ENCODE results near the gene MCM9. TPM values are rescaled to one million over a fixed set of nuclear protein-coding genes. Genes with fewer than 3 reads are reported as not detected.
A peak's percentile ranks its signal among the peaks of the same experiment; 100 is the strongest.

Gene MCM9
- total and polyA plus RNA-seq, 2 donors (not counting 1 experiment from before 2014, with no cell fraction given), result 14.0 to 54.5 TPM

GRCh38 chr6:118787724-118788423 lies 147.1 kb downstream of the MCM9 start:
- H3K9me3 Mint-ChIP-seq (ENCODE audit: insufficient read depth), result no peaks in the 10 kb centered on the region
- intact Hi-C loops (cut with micrococcal nuclease), result no loop called here
- Histone ChIP-seq H2AFZ (ENCODE audit: insufficient read depth, low read depth, low read length, poor library complexity, severe bottlenecking) (peak overlapping the region; percentile 0), H3K4me1 (ENCODE audit: control insufficient read depth in 2 of 2, insufficient read depth in 2 of 2, low read length in 2 of 2) (peaks cover 7 to 12% of the 10 kb centered on the region in 2 donors), H3K27ac (ENCODE audit: low read length in 2 of 2) (no peak overlapping the region), H3K4me2 (replicated peaks; ENCODE audit: low read depth, low read length, poor library complexity, severe bottlenecking) (peak overlapping the region; percentile 23), H3K9me3 (ENCODE audit: control extremely low read depth in 1 of 3, control insufficient read depth in 2 of 3, insufficient read depth in 1 of 3, low read length in 2 of 3) (no peaks in the 10 kb centered on the region), H3K9ac (ENCODE audit: low read length) (no peak overlapping the region), H3K79me2 (ENCODE audit: control insufficient read depth, insufficient read depth, low read length) (no peaks in the 10 kb centered on the region), H4K20me1 (ENCODE audit: control insufficient read depth, insufficient read depth, low read length, poor library complexity, severe bottlenecking) (no peaks in the 10 kb centered on the region), H3K4me3 (ENCODE audit: control extremely low read depth in 1 of 5, extremely low read depth in 1 of 5, insufficient read depth in 1 of 5, low read depth in 2 of 5, low read length in 4 of 5) (no peak overlapping the region), H3K36me3 (replicated peaks in 1 of 2; ENCODE audit: control extremely low read depth in 1 of 2, control insufficient read depth in 1 of 2, extremely low read depth in 1 of 2, insufficient read depth in 2 of 2, low read length in 1 of 2) (no peaks in the 10 kb centered on the region), H3K27me3 (replicated peaks in 1 of 4; ENCODE audit: control extremely low read depth in 1 of 4, control insufficient read depth in 3 of 4, insufficient read depth in 4 of 4, low read length in 3 of 4) (no peaks in the 10 kb centered on the region)
- ChIA-PET CTCF (interaction anchor here (0.9 to 2.1 kb wide), 5 partner anchors 11 to 223 kb away, joined by 4 to 17 read pairs (median 6); no protein-coding TSS in a partner anchor), POLR2A (no interaction called here)
- H3K27ac Mint-ChIP-seq, result no peak overlapping the region
- peak overlapping the region; percentile 1 for H3K4me3 Mint-ChIP-seq
- H3K27me3 Mint-ChIP-seq, result no peaks in the 10 kb centered on the region
- ATAC-seq (ENCODE audit: low read depth), result no peak
- WGBS (ENCODE audit: insufficient coverage), result 88% methylated on average over 6 of the region's 6 CpGs
- H3K4me1 Mint-ChIP-seq, result peaks cover 15% of the 10 kb centered on the region
- DNase-seq, result no peak
- no peak for TF ChIP-seq EZH2 (IDR thresholded peaks at IDR 0.05; ENCODE audit: borderline replicate concordance, insufficient read depth, low read depth, low read length, poor library complexity, severe bottlenecking)
- no peak for TF ChIP-seq CTCF (IDR thresholded peaks at IDR 0.05)
